Transverse colon (tissue), 4 donors: ENCODE data around the gene ZNF675.
"Not testable (repeated sequence)": the region's sequence is repeated elsewhere in the genome, so short reads cannot be mapped to it uniquely, and the experiment has no call there.

ENCODE experiments used
- POLR2A ChIP-seq: fragments of 450-650 bp; IDR thresholded peaks from one replicate; pipeline ENCODE4 v1.6.1; 2016; ENCODE audit warnings: antibody characterized with exemption, mild to moderate bottlenecking, moderate library complexity
- POLR2AphosphoS5 ChIP-seq, 3 donors: sonication (generic); formaldehyde crosslinking; IDR thresholded peaks; one replicate each; pipeline ENCODE4 v1.6.1; 2016; ENCODE audit warnings: antibody characterized with exemption in 3 of 3
- TF ChIP-seq, protein P1 (sequence below), 5 experiments: fragments of 200-600 bp in 3 of 5; fragments of 450-650 bp in 2 of 5; sonication (generic) in 3 of 5; IDR thresholded peaks; 1 replicate in 2 of 5; 2 replicates in 3 of 5; pipeline ENCODE4 v1.5.1; 2016 to 2017; ENCODE audit warnings: antibody characterized with exemption in 5 of 5, inconsistent platforms in 3 of 5, mild to moderate bottlenecking in 2 of 5, moderate library complexity in 1 of 5

DNA sequence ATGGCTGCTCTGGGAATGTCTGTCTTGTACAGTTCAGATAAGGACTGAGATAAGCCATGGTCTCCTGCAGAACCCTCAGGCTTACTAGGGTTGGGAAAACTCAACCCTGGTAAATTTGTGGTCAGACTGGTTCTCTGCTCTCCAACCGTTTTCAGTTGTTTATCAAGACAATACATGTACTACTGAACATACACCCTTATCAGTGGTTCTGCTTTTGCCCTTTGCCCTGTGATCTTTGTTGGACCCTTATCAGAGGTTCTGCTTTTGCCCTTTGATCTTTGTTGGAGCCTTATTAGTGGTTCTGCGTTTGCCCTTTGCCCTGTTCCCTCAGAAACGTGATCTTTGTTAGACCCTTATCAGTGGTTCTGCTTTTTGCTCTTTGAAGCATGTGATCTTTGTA is 37.2 kb downstream of the ZNF675 start:
- TF ChIP-seq, protein P1, sequence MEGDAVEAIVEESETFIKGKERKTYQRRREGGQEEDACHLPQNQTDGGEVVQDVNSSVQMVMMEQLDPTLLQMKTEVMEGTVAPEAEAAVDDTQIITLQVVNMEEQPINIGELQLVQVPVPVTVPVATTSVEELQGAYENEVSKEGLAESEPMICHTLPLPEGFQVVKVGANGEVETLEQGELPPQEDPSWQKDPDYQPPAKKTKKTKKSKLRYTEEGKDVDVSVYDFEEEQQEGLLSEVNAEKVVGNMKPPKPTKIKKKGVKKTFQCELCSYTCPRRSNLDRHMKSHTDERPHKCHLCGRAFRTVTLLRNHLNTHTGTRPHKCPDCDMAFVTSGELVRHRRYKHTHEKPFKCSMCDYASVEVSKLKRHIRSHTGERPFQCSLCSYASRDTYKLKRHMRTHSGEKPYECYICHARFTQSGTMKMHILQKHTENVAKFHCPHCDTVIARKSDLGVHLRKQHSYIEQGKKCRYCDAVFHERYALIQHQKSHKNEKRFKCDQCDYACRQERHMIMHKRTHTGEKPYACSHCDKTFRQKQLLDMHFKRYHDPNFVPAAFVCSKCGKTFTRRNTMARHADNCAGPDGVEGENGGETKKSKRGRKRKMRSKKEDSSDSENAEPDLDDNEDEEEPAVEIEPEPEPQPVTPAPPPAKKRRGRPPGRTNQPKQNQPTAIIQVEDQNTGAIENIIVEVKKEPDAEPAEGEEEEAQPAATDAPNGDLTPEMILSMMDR (IDR thresholded peaks at IDR 0.05), result not testable (repeated sequence)
- not testable (repeated sequence) for TF ChIP-seq POLR2AphosphoS5 (IDR thresholded peaks at IDR 0.05); POLR2A
